Stimulated activated CD4-positive, alpha-beta T cell treated with anti-CD3 and anti-CD28 coated beads, Interleukin-12 subunit alpha, Interleukin-12 subunit beta, amount 100 ng/mL, for 4 hours (primary cell): Measurements from ENCODE around the gene CARD8.
"Not testable (repeated sequence)": the region's sequence is repeated elsewhere in the genome, so short reads cannot be mapped to it uniquely, and the experiment has no call there.

Experiments used
- DNase-seq: peaks from one replicate; pipeline ENCODE4 v3.0.0-alpha.2; 2020

The CARD8 gene

GRCh38 chr19:48260359-48260714 is 4.6 kb upstream of the CARD8 start:
- DNase-seq: not testable (repeated sequence)

- DNase-seq: not testable (repeated sequence)
These were observed 3.3 kb upstream of the CARD8 start for GRCh38 chr19:48258992-48259391.

GRCh38 chr19:48258350-48258749 is 2.6 kb upstream of the CARD8 start:
- no peak for DNase-seq

DNA sequence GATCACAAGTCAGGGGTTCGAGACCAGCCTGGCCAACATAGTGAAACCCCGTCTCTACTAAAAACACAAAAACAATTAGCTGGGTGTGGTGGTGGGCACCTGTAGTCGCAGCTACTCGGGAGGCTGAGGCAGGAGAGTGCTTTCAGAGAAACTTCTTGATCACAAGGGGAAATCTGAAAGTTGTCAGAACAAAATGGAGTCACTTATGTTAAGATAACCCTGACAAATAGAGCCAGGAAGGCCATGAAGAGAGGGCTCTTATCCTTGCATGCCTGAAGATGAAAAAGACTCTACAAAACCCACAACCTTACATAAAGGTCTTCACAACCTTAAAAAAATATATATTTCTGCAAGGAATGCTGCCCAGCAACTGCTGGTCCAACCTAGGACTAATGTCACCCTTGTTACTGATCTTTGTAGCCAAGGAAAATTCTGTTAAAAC is 1.2 kb downstream of the CARD8 start:
- DNase-seq: no peak

DNA sequence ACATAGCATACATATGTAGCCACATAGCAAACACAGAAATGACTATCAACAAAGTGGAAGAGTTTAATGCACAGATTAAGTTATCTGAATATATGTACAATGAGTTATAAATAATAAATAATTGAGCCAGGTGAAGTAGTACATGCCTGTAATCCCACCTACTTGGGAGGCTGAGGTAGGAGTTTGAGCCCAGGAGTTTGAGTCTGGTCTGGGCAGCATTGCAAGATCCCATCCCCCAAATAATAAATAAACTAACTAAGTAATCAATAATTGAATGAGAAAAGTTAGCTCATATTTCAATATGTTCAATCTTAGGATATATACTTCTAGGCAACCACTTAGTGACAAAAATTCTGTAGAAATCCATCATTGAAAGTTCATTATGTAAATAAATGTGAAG is 1.7 kb downstream of the CARD8 start:
- DNase-seq: no peak

DNA sequence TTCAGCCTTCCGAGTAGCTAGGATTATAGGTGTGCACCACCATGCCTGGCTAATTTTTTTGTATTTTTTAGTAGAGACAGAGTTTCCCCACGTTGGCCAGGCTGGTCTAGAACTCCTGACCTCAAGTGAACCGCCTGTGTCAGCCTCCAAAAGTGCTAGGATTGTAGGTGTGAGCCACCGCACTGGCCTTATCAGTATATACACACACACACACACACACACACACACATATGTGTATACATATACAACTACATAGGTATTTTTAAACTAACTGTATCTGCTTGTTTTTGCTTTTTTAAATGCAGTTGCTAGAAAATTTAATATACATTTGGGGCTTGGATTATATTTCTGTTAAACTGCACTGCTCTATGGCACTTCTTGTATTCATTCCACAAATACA is 3.1 kb downstream of the CARD8 start:
- DNase-seq: no peak

DNA sequence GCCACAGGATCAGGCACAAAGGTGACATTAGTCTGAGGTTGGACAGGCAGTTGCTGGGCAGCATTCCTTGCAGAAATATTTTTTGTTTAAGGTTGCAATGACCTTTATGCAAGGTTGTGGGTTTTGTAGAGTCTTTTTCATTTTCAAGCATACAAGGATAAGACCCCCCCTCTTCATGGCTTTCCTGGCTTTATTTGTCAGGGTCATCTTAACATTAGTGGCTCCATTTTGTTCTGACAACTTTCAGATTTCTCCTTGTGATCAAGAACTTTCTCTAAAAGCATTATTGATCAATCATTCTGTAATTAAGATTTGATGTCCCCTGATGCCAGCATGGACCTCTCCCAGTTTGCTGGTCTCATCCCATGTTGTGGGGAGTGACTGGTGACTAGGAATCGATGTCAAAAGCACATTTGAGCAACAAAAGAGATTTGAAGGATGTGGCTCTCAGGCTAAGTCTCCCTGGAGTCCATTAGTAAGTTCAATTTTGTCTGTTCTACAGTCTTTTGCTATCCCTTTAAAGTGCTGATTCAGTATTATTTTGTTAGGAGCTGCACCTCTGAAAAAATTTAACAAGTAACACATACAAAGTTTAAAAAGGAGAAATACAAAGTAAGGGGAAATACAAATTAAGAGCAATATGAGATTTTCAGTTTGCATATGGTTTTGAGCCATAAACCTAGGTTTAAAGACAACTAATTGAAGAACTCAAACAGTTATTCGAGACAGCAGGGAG is 5.3 kb downstream of the CARD8 start:
- DNase-seq: no peak

- peak; percentile 68 for DNase-seq
These were observed 6.2 kb downstream of the CARD8 start for GRCh38 chr19:48249502-48250014.

DNA sequence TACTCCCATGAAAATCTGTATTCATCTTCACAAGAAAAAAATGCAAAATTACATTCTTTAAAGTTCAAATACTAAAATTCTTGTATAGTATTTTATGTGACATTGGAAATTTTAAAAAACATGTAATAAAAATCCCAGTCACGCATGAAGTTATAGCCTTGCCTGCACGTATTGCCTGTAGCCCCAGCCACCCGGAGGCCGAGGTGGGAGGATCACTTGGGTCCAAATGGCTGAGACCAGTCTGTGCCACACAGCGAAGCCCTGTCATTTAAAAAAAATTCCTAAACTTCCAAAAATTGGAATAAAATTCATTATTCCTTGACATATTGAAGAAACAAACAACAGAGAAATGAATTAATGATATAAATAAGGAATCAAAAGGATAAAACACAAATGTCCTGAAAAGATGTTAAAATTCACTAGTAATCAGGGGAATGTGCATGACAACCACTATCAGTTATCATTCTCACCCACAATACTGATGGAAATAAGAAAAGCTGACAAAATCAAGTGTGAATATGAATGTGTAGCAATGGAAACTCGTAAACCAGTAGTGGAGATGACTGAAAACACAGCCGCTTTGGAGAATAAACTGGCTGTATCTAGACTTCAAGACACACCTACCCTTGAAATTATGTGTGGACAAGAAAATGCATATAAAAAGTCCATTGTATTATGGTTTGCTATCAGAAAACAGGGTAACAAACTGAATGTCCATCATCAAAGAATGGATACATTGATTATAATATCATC is 7.5 kb downstream of the CARD8 start:
- no peak for DNase-seq

GRCh38 chr19:48247212-48247611 is 8.5 kb downstream of the CARD8 start:
- DNase-seq: no peak

DNA sequence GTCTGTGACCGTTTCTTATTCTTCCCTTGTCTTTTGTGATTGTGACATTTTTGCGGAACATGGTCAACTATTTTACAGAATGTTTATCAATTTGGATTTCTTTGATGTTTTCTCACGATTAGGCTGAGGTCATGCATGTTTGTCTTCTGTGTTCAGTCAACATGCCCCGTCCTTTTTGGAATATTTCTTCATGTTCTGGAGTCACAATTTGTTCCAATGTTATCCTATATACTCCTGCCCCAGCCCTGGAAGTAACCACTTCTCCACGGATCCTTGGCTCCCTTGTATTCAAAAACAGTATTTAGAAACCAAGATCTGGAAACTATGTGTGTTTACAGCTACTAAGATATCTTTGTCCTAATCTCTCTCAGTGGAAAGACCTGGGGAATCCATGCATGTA is 9.6 kb downstream of the CARD8 start:
- no peak for DNase-seq

DNA sequence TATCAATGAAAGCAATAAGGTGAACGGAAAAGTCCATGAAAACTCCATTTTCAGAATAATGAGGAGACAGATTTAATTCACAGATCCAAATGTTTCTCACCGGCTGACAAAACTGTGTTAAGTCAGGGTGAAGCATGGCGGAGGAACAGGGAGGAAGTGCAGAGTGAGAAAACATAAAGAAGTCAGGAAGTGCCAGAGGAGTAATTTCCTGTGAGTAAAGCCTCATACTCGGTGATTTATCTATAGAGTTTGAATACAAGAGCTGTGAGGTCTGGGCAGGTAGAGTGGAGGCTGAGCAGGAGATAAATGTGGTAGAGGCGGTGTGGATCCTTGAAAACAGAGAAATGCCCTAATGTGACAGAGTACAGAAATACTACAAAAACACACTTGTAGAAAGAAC is 11.4 kb downstream of the CARD8 start:
- no peak for DNase-seq

GRCh38 chr19:48241771-48242170 is 13.9 kb downstream of the CARD8 start:
- not testable (repeated sequence) for DNase-seq

- no peak for DNase-seq
These were observed 16.1 kb downstream of the CARD8 start for GRCh38 chr19:48239582-48240141.

GRCh38 chr19:48239120-48239519 is 16.6 kb downstream of the CARD8 start:
- DNase-seq: no peak

GRCh38 chr19:48237057-48237456 is 18.7 kb downstream of the CARD8 start:
- no peak for DNase-seq

DNA sequence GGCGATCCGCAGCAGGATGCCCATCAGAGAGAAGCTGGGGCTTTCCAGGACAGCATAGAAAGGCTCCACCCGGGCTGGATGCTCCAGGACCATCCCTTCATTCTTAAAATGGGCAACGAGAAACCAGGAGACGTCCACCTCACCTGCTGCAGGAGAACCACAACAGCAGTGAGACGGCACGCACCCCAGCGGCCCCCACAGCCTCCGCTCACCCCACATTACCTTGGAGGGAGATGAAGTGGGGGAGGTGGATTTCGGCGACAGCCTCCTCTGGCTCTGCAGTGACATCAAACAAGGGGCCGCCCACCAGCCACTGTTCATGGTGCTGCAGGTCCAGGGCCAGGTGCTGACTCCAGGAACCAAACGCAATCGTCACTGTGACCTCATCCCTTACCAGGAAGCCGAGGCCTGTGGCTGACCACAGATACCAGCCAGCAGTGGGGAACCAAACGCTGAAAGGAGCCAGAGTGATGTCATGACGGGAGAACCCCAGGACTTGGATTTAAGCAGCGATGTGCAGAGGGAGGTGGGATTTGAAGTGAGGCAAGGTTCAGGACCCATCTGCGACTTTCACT is 25.1 kb downstream of the CARD8 start:
- DNase-seq: no peak

DNA sequence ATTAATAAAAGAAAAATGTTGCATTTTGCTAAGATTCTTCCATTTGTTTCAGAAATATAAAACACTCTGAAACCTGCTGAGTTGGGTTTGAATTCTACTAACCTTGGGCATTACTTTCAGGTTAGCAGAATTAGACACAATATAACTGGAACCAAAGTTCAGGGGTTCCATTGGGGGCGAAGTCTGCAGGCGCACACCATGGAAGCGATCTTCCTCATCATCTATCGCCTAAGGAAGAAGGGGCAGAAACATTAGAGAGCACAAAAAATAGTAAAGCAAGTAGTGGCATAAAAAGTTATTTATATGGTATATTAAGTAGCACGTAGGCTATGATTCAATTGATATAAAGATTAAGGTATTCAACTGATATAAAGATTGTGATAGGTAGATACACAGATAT is 34.1 kb downstream of the CARD8 start:
- DNase-seq: no peak

- DNase-seq: not testable (repeated sequence)
These were observed 34.9 kb downstream of the CARD8 start for GRCh38 chr19:48220784-48221183.

- DNase-seq: no peak
These were observed 36.7 kb downstream of the CARD8 start for GRCh38 chr19:48218997-48219396.

DNA sequence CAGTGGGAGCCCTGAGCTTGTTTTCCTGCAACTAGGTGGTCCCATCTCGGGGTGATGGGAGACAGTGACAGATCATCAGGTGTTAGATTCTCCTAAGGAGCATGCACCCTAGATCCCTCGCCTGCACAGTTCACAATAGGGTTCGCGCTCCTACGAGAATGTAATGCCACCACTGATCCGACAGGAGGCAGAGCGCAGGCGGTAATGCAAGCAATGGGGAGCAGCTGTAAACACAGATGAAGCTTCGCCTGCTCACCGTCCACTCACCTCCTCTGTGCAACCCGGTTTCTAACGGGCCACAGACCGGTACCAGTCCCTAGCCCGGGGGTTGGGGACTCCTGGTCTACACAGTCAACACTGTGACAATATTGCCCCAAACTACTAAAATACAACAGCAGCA is 38.8 kb downstream of the CARD8 start:
- no peak for DNase-seq

- DNase-seq: no peak
These were observed 41.8 kb downstream of the CARD8 start for GRCh38 chr19:48213959-48214358.

DNA sequence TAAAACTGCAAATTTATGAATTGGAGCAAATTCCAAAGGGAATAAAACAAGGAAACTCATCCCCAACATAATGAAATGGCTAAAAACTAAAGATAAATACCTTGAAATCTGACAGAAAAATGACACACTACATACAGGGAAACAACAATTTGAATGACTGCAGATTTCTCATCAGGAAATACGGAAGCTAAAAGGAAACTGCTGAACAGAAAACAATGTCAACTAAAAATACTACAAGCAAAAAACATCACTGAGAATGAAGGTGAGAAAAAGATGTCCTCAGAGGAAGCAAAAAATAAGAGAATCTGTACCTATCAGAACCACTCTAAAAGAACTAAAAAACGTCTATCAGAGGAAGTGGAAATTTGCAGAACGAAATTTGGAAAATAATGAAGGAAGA is 45.7 kb downstream of the CARD8 start:
- no peak for DNase-seq
